CD4-positive, alpha-beta T cell treated with Interleukin-4 for 4 hours (primary cell): ENCODE measurements around the gene PNPLA2.

Experiments
- DNase-seq: peaks from one replicate; pipeline ENCODE4 v3.0.0-alpha.2; 2020

Gene PNPLA2

DNA sequence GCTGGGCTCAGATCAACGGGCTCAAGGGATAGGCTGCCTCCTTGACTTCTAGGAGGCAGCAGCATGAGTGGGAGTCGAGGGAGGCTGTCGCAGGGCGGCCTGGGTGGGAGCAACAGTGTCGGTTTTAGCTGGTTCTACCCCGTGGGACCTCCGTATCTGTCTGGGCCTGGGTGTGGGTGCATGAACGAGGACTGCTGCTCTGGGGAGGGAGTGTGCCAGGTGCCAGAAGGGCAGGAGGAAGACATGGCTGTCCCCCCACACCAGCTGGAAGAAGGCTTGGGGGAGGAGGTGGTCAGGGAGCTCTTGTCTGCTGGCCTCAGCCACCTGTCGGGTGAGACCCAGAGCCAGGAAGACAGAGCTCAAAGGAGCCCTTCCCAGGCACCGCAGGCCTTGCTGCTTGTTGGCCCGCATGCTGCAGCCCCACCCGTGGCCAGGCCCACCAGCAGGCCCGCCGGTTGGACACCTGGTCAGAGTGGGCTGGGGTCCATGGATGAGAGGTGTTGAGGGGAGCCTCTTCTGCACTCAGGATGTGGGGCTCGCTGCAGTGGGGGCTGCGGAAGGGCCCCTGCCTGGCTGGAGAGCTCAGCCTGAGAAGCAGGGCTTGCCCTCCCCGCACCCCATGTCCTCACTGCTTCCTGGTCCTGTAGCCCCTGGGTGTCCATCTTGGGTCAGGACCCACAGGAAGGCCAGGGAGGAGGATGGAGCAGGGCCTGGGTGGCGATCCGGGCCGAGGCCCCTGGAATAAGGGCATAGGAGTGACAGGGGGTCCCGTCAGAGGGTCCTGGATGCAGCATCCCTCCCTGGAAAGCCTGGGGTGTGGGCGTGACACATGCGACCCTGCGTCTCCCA lies 32.3 kb upstream of the PNPLA2 start:
- no peak for DNase-seq

DNA sequence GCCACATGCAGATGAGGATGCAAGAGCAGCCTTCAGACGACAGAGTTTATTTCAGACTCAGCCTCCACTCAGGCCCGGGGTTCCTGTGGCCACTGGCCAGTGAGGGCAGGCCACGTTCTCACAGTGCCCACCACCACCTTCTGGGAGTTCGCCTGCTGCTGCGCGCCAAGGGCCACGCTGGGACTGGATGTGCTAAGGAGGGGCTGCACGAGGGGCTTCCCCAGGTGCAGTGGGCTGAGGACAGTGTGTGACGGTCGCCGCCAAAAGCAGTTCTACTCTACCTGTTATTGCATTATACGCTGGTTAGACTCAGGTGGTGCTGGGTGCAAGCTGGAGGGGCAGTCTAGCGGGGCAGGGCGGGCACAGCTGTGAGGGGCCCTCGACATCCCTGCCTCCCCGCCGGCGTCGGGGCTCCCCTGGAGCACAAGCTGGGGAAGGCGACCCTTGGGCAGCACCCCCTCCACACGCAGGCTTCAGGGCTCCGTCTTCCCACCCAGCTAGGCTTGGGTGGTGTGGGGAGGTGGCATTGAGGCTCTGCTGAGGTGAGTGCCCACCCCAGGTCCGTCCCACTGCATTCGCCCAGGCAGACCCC lies 31.5 kb upstream of the PNPLA2 start:
- no peak for DNase-seq

DNA sequence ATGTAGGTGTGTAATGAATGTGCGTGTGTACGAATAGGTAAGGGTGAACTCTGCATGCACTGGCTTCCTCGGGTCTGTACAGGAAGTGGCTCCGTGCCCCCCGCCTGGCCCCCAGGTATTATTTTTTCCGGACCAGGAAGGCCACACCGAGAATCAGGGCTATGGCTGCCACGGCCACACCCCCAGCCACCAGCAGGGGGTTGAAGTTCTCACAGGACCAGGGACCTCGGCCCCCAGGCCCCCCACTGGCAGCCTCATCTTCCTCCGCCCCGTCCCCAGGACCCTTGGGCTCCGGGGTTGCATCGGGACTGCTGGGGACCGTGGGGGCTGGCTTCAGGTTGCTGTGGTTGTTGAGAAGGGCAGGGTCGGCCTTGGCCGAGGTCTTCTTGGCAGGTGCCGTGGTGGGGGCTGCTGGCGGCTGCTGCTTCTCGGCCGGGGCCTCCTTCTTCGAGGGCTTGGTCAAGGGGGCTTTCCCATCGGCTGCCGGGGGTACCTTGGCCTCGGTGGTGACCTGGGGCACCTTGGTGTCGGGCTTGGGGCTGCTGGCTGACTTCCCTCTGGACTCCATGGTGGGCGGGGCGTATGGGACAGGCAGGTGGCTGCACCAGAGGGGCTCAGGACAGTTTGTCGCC lies 30.6 kb upstream of the PNPLA2 start:
- DNase-seq, result no peak

DNA sequence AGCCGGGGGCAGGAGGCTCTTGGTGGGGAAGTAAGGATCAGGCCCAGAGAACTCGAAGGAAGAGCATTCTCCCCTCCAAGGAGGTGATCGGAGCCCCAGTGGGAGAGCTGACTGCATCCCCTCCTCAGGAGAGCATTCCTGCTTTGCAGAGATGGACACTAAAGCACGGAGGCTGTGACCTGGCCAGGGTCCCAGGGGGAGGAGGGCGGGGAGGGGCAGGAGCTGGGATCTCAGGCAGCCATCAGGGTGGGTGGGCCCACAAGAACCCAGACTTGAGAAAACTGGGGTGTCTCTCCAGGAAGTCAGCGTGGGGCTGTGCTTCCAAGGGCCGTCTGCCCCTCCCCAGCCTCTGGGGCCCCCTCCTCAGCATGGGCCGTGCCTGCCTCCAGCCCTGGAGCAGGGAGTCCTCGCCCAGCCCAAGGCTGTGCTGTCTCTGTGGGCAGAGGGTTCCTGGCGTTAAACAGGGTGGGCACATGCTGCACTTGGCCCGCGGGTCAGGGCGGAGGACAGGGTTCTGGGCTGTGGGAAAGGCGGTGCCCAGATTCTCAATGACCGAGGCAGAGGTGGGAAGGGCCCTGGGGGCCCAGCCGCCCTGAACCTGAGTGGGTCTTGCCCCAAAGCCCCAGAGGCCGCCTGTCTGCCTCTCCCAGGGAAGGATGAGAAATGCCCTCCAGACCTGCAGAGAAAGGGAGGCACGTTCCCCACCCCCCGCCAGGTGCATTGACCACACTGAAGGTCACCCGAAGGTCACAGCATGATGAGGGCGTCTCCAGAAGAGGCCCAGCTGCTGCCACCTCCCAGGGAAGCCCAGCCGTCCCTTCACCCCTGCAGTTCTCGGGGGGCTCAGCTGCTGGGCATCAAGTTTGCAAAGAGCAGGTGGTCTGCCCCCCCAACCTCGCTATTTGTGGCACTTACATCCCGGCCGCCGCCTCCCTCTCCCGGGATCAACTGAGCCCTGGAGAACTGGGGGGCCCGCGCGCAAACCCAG lies 29.5 kb upstream of the PNPLA2 start:
- DNase-seq, result no peak

DNA sequence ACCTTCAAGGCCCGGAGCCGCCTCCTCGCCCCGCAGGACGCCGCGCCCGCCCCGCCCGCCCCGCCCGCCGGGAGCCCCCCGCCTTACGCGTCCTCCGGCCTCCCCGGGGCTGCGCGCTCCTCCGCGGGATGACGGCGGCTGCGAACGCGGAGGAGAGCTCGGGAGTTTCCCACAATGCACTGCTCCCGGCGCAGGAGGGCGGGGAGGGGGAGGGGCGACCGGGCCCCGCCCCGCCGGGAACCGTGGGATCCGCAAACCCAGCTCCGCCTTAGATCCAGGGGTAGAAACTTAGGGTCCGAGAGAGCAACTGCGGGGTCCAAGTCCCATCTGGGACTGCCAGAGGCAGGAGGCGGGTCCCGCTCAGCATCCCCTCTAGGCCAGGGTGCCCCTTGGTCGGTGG lies 28.8 kb upstream of the PNPLA2 start, which contains the start of gene CEND1:
CEND1 (minus strand) TSS at position 148 of the 400 bp plus-strand sequence. CDS start 1,514 bp downstream, outside the sequence.
- peak; percentile 14 for DNase-seq

DNA sequence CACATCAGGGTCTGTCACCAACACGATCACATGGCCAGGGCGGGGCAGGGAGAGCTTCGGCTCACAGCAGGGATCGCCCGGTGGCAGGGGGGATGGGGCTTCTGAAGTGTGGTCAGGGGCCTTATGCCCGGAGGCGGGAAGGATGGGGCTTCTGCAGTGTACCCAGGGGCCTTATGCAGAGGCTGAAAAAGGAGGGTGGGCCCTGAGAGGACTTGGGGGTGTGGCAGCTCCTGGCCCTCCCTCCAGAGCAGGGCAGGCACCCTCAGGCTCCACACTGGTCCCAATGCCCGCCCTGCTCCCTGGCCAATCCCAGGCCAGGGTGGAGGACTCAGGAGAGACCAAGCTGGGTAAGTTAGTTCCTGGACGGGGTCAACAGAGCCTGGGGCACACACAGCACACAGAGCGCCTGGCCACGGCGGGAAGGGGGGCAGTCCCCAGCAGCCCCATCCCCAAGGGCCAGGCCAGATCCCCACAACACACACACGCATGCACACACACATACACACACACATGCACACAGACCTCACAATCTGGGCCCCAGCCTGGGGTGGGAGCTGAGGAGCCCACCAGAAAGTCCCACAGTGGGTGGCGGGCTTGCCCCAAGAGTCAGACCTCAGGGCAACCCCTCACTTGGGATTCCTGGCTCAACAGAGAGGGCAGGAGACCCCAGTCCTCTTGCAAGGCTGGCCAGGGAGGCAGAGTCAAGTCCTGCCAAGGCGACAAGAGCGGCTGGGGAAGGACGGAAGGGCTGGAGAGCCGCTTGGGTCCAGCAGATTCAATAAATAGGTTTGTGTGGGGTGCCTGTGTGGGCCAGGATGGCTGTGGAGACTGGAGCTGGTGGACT lies 27.8 kb upstream of the PNPLA2 start:
- DNase-seq, result no peak

DNA sequence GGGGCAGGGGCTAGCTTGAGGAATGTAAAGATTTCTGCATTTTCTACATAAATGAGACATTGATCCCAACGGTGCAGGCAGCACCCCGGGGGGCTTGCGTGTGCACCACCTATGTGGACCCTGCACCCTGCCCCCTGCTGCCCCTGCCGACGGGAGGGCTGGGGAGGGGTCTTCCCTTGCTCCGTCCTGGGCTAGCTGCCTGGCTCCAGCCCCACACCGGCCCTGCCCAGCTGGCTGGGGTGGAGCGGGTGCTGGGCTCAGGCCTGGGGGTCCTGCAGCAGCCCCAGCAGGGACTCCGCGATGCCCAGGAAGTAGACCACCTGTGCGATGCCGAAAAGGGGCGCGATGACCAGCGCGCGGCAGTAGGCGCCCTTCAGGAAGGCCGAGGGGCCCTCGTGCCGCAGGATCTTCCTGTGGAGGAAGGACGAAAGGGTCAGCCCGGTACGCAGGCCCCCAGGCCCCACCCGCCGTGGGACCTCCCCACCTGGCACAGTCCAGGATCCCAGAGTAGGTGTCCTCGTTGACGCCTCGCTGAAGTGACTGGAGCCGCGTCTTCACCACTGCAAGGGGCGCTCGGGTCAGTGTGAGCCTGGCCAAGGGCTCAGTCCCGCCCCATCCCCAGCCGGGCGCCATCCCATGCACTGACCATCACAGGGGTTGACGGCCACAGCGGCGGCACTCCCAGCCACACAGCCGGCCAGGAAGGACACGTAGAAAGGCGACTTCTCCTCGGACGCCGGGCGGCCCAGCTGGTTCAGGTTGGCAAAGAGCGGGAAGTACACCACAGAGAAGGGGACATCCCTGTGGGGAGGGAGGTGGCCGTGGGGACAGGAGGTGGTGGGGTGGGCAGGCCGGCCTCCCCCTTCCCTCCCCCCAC lies 26.8 kb upstream of the PNPLA2 start:
- DNase-seq, result no peak

DNA sequence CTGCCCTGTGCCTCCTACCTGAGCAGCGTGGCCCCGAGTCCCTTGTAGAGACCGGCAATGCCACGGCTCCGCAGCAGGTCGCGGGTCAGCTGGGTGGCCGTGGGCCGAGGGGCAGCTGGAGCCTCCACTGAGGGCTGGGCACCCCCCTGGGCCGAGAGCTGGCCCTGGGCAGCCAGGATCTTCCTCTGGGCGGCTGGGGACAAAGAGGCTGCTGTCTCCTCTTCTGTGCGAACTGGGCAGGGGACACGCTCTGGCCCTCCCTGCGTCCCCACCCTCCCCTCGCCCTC lies 26.2 kb upstream of the PNPLA2 start:
- DNase-seq, result no peak

DNA sequence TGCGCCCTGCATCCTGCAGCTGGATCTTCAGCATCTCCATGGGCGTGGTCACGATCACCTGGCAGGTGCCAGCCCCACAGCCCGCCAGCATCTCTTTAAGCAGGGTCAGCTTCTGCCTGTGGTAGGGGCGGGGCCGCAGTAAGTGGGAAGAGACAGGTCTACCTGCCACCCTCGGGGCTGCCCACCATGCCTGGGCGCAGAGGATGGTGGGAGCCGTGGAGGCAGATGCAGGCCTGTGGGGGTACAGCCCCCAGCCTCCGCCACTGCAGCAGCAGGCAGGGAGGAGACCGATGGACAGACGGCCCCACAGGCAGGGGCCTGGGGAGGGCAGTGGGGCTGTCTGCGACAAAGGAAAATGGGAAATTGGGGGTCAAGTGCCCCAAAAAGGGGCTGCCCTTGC lies 25.8 kb upstream of the PNPLA2 start:
- DNase-seq, result no peak

DNA sequence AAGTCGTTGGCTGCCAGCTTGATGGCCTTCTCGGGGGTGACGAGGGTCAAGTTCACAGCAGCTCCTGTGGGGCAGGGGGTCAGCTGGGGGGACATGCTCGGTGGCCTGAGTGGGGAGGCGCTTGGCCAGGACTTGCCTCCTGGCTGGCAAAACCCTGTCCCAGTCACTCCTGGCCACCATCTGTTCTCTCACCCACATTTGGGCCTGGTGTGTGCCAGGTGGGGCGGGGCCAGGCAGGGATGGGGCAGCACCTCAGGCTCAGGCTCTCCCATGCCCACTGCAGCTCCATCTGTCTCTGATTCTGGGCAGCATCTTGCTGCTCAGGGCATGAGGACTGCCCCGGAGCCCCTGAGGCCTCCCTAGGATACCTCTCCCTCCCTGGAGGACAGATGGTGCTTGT lies 25.2 kb upstream of the PNPLA2 start:
- DNase-seq, result no peak

DNA sequence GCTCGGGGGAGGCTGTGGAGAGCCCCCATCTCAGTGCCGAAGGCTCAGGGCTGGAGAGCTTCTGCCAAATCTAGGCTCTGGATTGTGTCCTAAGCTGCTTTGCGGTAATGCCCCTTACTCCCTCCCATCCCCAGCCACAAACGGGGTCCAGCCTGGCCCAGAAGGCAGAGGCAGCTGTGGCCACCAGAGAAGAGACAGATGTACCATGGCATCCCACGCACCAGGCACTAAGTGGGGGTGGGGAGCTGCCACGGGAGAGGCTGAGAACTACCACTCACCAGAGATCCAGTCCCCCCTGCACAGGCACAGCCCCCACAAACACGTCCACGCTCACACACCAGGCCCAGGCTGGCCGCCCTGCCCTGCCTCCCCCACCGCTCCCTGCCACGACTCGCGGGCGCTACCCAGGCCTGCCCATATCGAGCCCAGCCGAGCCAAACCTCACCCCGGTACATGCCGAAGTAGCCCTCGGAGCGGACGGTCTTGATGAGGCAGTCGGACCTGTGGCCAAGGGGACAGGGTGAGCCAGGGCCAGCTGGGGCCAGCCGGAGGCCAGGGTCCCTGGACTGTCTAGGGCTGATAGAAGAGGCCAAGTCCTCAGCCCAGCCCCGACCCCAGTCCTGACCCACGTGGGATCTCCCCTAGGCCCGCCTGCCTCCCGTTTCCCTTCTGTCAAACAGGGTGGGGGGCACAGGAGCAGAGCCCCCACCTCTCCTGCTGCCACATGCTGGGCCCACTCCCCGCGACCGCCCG lies 24.5 kb upstream of the PNPLA2 start:
- no peak for DNase-seq

DNA sequence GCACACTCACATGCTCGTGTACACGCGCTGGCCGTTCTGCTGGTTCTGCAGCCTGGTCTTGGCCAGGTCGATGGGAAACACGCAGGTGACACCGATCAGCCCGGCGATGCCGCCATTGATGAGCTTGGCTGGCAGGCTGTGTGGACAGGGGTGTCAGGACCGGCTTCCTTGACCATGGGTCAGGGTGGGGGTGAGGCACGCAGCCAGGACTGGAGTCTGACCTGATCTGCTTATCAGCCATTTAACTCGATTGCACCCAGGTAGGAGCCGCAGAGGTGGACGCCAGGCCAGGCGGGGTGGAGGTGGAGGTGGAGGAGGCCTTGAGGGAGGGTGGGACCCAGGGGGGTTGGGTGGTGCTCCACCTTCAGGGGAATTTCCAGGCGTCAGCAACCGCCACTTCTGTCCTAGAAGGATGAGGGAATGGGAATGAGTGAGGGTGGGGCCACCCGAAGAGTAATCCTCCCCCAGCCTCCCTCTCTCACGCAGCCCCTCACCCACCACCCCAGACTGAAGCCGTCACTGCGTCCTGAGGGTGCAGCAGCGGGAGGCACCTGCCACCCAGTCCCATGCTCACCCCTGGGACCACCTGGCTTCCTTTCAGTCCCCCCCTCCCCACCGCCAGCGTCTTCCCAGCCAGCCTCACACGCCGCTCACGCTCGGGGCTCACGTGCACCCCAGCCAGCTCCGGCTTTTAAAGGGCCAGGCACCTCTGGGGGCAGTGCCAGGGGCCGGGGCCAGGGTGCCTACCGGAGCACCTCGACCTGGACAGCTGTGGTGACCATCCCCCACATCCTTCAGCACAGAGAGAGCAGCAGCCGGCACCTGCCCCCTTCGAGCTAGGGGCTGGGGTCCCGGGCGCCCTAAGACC lies 23.7 kb upstream of the PNPLA2 start:
- no peak for DNase-seq

DNA sequence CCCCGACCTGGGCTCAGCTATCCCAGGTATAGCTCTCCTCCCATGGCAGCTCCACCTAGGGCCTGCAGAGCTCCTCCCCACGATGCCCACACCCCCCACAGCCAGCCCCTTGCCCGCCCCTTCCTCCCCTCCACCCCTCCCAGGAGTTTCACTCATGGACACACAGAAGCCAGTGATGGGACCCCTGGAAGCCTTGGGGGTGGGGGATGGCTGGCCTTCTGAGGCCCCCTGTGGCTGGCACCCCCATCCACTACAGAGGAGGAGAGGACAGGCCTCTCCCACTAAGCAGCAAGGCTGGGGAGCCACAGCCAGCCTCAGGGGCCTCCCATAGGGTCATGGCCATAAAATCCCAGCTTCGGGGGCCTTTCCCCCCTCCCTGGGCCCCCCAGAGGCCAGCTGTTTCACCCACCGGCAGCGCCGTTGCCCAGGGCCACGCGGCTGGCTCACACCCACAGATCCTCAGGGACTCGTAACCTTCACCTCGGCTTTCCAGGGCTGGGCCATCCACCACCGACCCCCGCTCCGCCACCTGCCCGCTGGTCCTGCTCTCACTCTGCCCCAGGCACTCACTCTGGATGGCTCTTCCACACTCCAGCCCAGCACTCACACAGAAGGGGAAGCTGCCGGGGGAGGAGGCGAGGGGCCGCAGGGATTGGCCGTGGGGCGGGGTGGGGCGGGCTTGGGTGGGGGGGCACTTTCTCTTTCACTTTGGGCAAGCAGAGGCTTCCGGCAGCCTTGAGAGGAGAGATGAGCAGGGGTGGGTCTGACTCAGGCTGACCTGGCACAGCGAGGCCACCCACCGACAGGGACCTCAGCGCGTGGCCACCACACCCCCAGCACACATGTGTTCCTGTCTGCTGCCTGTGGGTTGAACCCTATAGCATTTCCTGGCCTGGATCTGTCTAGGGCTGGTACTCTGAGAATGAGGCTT lies 22.8 kb upstream of the PNPLA2 start:
- DNase-seq, result peak; percentile 82

DNA sequence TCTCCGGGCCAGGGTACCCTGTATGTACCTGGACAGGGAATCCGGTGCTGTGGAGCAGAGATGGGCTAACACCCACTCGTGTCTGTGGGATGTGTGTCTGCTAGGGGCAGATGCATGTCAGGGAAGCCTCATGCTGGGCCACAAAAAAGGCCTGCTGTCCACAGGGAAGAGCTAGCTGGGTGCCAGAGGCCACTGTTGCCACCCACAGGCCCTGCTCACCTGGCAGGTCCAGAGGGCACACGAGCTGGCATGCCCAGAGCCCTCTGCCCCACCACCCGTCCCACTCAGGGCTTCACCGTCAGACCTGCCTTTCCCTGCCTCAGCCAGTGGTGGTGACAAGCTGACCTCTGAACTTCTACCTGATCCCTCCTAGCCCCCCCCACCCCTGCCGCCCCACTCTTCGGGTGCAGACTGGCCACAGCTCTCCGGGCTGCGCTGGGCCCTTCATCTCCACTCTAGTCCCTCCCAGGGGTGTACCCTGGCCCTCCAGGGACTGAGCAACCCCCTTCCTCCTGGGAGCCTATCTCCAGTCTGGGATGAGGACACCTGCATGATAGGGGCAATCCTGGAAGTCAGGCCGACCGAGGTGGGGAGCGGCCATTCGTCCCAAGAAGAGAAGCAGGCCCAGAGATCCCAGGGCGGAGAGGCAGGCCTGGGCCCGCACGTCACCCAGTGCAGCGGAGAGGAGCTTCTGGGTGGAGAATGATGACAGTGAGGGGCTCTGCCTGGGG lies 22.0 kb upstream of the PNPLA2 start:
- DNase-seq, result no peak

DNA sequence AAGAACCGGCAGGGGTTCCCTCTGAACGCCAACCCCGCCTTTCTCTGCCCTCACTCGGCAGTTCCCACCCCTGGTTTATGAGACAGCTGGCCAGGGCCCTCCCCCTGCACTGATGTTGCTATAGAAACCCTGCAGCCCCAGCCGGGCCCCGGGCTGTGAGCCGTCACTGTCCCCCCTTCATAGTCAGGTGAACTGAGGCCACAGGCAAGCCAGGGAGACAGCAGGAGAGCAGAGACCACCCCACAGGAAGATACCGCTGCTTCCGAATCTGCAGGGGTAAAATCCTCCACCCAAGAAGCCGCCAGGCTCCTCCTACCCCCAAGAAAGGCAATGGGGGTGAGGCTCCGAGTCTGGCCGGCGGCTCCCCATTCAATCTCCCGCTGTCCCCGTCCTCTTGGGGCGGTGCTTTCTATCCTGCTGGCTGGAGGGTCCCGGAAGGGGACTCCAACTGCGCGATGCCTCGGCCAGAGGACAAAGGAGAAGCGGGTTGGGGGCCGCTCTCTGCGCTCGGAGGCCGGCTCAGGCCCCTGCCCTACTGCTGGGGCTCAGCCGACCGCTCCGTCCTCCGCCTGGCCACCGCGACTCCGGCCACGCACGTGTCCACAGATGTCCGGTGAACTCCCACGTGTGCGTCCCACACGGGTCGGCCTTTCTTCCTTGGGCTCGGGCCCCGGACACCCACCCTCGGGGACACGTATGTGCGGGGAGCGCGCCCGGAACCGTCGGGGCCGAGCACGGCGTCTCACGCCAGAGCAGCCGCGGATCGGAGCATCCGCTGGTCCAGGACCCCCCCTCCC lies 21.2 kb upstream of the PNPLA2 start:
- peak; percentile 86 for DNase-seq

DNA sequence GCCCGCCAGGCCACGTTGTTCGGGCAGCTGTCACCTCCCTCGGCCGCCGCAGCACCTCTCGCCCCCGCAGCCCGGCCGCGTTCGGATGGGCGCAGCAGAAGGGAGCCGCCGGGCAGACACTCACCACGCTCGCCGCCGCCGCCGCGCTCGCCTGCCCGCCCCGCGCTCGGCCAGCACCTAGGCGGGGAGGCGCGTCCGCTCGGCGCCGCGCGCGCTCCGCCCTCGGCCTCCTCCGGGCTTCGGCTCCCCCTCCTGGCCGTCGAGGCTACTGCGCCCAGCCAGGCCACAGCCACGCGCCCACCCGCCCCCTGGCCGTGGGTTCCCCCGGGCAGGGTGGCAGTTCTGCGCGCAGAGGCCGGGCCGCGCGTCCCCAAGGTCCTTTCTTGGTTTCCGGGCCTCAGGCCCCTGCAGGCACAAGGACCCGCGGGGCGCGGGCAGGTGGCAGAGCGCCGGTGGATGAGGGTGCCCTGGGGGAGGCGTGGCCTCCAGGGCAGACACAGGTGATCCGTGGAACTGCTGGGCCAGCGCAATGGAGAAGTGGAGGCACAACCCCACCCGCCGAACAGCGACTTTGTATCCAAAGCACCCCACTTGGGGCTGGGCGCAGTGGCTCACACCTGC lies 20.5 kb upstream of the PNPLA2 start, which contains the start of gene SLC25A22:
SLC25A22 (minus strand) TSS at position 189 of the 621 bp plus-strand sequence. CDS start 3,275 bp downstream, outside the sequence.
- peak; percentile 65 for DNase-seq
